Sigmoid colon (tissue), 4 donors: ENCODE results near the gene EFCAB7.

ENCODE experiments used
- EP300 ChIP-seq, 4 donors: sonication (generic); formaldehyde crosslinking; IDR thresholded peaks; one replicate each; pipeline ENCODE4 v1.6.1; 2017; ENCODE audit warnings: antibody characterized with exemption in 4 of 4
- POLR2AphosphoS5 ChIP-seq, 4 donors: sonication (generic); formaldehyde crosslinking; IDR thresholded peaks; one replicate each; pipeline ENCODE4 v1.6.1; 2017; ENCODE audit warnings: antibody characterized with exemption in 4 of 4
- TF ChIP-seq, protein P1 (sequence below), 4 experiments: fragments of 450-650 bp in 3 of 4; fragments of 200-600 bp in 1 of 4; IDR thresholded peaks; one replicate each; pipeline ENCODE4 v1.5.1; 2016 to 2019; ENCODE audit warnings: antibody characterized with exemption in 4 of 4, mild to moderate bottlenecking in 3 of 4, moderate library complexity in 2 of 4

DNA sequence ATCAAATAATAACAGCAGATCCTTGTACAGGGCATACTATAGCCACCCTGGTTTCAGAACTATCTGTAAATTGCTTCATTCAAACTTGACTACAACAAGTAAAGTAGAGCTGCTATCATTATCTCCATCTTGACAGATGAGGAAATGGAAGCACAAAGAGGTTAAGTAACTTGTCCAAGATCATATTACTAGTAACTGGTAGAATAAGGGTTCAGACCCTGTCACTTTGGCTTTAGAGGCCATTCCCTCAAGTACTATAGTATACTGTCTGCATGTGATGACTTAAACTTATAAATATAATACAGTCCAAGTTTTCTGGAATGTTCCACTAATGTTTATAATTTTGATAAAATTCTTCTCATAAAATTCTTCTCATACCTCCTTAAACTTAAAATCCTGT, 94.7 kb downstream of the EFCAB7 start:
- TF ChIP-seq EP300 (IDR thresholded peaks at IDR 0.05): no peak
- TF ChIP-seq, protein P1, sequence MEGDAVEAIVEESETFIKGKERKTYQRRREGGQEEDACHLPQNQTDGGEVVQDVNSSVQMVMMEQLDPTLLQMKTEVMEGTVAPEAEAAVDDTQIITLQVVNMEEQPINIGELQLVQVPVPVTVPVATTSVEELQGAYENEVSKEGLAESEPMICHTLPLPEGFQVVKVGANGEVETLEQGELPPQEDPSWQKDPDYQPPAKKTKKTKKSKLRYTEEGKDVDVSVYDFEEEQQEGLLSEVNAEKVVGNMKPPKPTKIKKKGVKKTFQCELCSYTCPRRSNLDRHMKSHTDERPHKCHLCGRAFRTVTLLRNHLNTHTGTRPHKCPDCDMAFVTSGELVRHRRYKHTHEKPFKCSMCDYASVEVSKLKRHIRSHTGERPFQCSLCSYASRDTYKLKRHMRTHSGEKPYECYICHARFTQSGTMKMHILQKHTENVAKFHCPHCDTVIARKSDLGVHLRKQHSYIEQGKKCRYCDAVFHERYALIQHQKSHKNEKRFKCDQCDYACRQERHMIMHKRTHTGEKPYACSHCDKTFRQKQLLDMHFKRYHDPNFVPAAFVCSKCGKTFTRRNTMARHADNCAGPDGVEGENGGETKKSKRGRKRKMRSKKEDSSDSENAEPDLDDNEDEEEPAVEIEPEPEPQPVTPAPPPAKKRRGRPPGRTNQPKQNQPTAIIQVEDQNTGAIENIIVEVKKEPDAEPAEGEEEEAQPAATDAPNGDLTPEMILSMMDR (IDR thresholded peaks at IDR 0.05): no peak
- TF ChIP-seq POLR2AphosphoS5 (IDR thresholded peaks at IDR 0.05): no peak
